Peyer's patch (tissue), 4 donors: ENCODE data around the gene SLC4A2.

Source experiments
- POLR2A ChIP-seq, 2 donors: fragments of 450-650 bp; IDR thresholded peaks; one replicate each; pipeline ENCODE4 v1.5.1; 2017; ENCODE audit warnings: antibody characterized with exemption in 2 of 2, mild to moderate bottlenecking in 2 of 2, moderate library complexity in 2 of 2
- TF ChIP-seq, protein P1 (sequence below), 6 experiments: fragments of 450-650 bp in 4 of 6; fragments of 200-600 bp in 2 of 6; sonication (generic) in 1 of 6; IDR thresholded peaks; one replicate each; pipeline ENCODE4 v1.5.1; 2017 to 2019; ENCODE audit warnings: antibody characterized with exemption in 6 of 6, mild to moderate bottlenecking in 3 of 6, moderate library complexity in 1 of 6

DNA sequence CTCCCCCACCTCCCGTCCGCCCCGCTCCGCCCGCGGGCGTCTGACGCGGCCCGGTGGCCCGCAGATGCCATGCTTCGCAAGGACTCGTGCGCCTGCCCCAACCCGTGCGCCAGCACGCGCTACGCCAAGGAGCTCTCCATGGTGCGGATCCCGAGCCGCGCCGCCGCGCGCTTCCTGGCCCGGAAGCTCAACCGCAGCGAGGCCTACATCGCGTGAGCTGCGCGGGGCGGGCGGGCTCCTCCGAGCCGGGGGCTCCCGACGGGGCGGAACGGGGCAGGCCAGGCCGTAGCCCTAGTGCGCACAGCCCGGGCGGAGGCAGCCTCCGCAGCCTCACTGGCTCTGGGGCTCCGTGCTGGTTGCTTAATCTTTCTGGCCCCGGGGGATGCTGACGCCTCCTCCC lies 8.3 kb upstream of the SLC4A2 start:
- TF ChIP-seq POLR2A (IDR thresholded peaks at IDR 0.05): no peak
- TF ChIP-seq, protein P1, sequence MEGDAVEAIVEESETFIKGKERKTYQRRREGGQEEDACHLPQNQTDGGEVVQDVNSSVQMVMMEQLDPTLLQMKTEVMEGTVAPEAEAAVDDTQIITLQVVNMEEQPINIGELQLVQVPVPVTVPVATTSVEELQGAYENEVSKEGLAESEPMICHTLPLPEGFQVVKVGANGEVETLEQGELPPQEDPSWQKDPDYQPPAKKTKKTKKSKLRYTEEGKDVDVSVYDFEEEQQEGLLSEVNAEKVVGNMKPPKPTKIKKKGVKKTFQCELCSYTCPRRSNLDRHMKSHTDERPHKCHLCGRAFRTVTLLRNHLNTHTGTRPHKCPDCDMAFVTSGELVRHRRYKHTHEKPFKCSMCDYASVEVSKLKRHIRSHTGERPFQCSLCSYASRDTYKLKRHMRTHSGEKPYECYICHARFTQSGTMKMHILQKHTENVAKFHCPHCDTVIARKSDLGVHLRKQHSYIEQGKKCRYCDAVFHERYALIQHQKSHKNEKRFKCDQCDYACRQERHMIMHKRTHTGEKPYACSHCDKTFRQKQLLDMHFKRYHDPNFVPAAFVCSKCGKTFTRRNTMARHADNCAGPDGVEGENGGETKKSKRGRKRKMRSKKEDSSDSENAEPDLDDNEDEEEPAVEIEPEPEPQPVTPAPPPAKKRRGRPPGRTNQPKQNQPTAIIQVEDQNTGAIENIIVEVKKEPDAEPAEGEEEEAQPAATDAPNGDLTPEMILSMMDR (IDR thresholded peaks at IDR 0.05): no peak
